Measurements from ENCODE around the gene DUSP1. TPM values are rescaled to one million over a fixed set of nuclear protein-coding genes. Genes with fewer than 3 reads are reported as not detected.
A peak's percentile ranks its signal among the peaks of the same experiment; 100 is the strongest.

DUSP1 gene
- total RNA-seq, 2 experiments from 2014 or later = 761 to 768 TPM

DNA sequence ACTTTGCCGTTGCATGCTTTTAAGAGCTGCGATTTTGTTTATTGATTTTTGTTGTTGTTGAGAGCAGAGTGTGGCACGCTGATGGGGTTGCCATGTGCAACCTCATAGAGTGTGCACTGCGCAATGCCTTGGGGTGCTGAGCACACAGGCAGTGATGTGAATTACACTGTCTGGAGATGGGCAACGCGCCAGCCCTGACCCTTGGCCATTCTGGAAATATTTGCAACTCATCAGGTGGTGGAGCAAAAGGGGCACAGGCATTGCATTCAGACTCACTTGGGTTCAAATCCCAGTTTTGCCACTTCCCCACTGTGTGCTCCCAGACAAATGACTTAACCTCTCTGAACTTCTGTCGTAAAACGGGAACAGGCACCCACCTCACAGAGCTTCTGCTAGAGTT lies 25.6 kb downstream of the DUSP1 start:
- ChIA-PET CTCF (no interaction called here), POLR2A (no interaction called here)
- intact Hi-C loops (cut with DNase I, micrococcal nuclease) = no loop called here
- Mint-ChIP-seq H3K4me1 (ENCODE audit: low read depth) (no peaks in the 10 kb centered on the region), H3K9me3 (no peaks in the 10 kb centered on the region), H3K36me3 (ENCODE audit: low read depth) (no peaks in the 10 kb centered on the region), H3K27ac (no peak overlapping the region), H3K27me3 (no peaks in the 10 kb centered on the region), H3K4me3 (no peak overlapping the region)
- H3K27ac ChIP-seq (ENCODE audit: low read depth in 1 of 2, low read length in 2 of 2) = no peak overlapping the region
- no peaks in the 10 kb centered on the region for H3K36me3 ChIP-seq (ENCODE audit: insufficient read depth, low read length)
- DNase-seq (no peak), ATAC-seq (ENCODE audit: poor library complexity) (no peak)
- H3K9me3 ChIP-seq (ENCODE audit: control insufficient read depth in 1 of 2, insufficient read depth in 1 of 2, low read length in 2 of 2) = peaks cover 3 to 9% of the 10 kb centered on the region in 2 experiments
- no peaks in the 10 kb centered on the region for H3K27me3 ChIP-seq (ENCODE audit: control insufficient read depth in 1 of 2, insufficient read depth in 2 of 2, low read length in 2 of 2)
- H3K4me1 ChIP-seq (ENCODE audit: insufficient read depth, low read length) = peaks cover 13% of the 10 kb centered on the region
- no peak overlapping the region for H3K4me3 ChIP-seq (ENCODE audit: low read length)
- TF ChIP-seq, protein P1, sequence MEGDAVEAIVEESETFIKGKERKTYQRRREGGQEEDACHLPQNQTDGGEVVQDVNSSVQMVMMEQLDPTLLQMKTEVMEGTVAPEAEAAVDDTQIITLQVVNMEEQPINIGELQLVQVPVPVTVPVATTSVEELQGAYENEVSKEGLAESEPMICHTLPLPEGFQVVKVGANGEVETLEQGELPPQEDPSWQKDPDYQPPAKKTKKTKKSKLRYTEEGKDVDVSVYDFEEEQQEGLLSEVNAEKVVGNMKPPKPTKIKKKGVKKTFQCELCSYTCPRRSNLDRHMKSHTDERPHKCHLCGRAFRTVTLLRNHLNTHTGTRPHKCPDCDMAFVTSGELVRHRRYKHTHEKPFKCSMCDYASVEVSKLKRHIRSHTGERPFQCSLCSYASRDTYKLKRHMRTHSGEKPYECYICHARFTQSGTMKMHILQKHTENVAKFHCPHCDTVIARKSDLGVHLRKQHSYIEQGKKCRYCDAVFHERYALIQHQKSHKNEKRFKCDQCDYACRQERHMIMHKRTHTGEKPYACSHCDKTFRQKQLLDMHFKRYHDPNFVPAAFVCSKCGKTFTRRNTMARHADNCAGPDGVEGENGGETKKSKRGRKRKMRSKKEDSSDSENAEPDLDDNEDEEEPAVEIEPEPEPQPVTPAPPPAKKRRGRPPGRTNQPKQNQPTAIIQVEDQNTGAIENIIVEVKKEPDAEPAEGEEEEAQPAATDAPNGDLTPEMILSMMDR (IDR thresholded peaks at IDR 0.05) = no peak

DNA sequence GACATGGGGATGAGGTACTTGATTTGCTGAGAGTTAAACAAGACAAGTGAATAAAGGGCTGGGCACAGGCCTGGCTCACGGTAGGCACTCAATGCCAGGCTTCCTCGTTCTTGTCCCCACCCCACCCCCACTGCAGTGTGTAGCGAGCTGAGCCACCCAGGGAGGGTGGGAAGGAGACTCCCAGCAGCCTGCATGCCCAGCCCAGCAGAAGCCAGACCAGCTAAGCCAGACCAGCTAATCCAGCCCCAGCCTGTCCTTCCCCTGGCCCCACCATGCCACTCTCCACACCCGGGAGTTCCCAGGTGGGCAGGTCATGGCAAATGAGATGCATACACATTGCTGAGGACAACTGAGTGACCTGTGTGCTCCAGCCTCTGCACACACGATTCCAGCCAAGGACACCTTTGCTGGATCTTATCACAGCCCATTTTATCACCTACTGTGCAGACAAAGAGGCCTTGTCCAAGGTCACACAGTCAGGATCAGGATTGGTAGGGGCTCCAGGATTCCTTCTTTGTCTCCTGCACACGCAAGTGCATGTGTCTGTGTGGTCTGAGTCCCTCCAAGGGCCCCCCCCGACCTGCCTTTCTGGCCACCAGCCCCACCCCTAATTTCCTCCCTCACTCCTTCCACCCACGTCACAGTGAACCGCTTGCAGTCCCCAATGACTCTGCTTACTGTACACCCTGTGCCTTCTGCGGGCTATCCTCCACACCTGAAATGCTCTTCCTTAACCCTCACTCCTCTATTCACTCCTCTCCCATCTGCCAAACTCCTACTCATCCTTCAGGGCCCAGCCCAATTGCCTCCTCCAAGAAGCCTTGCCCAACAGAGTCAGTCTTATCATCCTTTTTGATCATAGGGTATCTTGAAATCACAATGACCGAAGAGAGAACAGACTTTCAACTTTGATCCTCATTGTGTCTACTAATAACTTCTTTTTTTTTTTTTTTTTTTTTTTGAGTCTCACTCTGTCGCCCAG lies 26.6 kb downstream of the DUSP1 start:
- Mint-ChIP-seq H3K9me3 (no peaks in the 10 kb centered on the region), H3K27me3 (no peaks in the 10 kb centered on the region), H3K4me3 (no peak overlapping the region), H3K4me1 (ENCODE audit: low read depth) (no peaks in the 10 kb centered on the region), H3K27ac (no peak overlapping the region), H3K36me3 (ENCODE audit: low read depth) (no peaks in the 10 kb centered on the region)
- intact Hi-C loops (cut with DNase I, micrococcal nuclease) = no loop called here
- Histone ChIP-seq H3K9me3 (ENCODE audit: control insufficient read depth in 1 of 2, insufficient read depth in 1 of 2, low read length in 2 of 2) (peaks cover 3 to 9% of the 10 kb centered on the region in 2 experiments), H3K27me3 (ENCODE audit: control insufficient read depth in 1 of 2, insufficient read depth in 2 of 2, low read length in 2 of 2) (no peaks in the 10 kb centered on the region), H3K27ac (ENCODE audit: low read depth in 1 of 2, low read length in 2 of 2) (no peak overlapping the region), H3K4me3 (ENCODE audit: low read length) (no peak overlapping the region), H3K4me1 (ENCODE audit: insufficient read depth, low read length) (peaks cover 13% of the 10 kb centered on the region), H3K36me3 (ENCODE audit: insufficient read depth, low read length) (no peaks in the 10 kb centered on the region)
- TF ChIP-seq, protein P1 (IDR thresholded peaks at IDR 0.05) = no peak
- CTCF ChIA-PET = no interaction called here
- DNase-seq = peak in 1 of 14 experiments; percentile 42
- ATAC-seq (ENCODE audit: poor library complexity) = no peak
- POLR2A ChIA-PET = no interaction called here

DNA sequence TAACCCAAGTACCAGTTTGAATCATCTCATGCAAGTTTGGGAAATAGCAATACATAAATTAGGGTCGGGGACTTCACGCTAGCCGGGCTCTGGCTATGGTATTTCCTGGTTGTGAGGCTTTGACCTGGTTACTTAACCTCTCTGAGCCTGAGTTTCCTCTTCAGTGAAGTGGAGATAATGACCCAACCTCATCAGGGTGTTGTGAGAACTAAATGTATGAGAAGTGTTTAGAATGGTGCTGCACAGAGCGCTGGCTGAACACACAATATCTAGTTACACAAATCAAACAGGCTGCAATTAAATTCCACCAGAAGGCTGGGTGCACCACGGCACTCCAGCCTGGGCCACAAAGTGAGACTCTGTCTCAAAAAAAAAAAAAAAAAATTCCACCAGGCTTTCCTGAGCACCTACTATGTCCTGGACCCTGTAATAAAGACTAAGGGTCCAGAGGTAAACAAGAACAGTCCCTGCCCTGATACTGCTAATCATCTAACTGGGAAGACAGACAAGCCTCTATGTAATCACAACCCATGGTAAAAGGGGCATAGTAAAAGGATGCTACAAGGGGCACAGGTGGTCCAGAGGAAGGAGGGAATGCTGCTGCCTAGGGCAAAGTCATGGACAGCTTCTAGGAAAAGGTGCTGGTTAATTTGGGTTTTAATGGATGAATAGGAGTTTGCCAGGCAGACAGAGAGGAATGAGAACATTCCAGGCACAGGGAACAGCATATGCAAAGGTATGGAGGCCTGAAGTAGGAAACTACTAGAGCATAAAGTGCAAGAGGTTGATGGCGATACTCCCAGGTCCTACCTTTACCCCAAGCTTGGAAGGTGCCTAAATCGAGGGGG lies 27.7 kb downstream of the DUSP1 start:
- no peaks in the 10 kb centered on the region for H3K27me3 Mint-ChIP-seq
- H3K36me3 ChIP-seq (ENCODE audit: insufficient read depth, low read length) = no peaks in the 10 kb centered on the region
- no peak overlapping the region for H3K4me3 ChIP-seq (ENCODE audit: low read length)
- H3K27me3 ChIP-seq (ENCODE audit: control insufficient read depth in 1 of 2, insufficient read depth in 2 of 2, low read length in 2 of 2) = no peaks in the 10 kb centered on the region
- CTCF ChIA-PET = no interaction called here
- H3K36me3 Mint-ChIP-seq (ENCODE audit: low read depth) = no peaks in the 10 kb centered on the region
- TF ChIP-seq, protein P1 (IDR thresholded peaks at IDR 0.05) = no peak
- H3K4me3 Mint-ChIP-seq = no peak overlapping the region
- H3K4me1 ChIP-seq (ENCODE audit: insufficient read depth, low read length) = peaks cover 13% of the 10 kb centered on the region
- intact Hi-C loops (cut with DNase I, micrococcal nuclease) = no loop called here
- POLR2A ChIA-PET = no interaction called here
- H3K4me1 Mint-ChIP-seq (ENCODE audit: low read depth) = no peaks in the 10 kb centered on the region
- no peak for DNase-seq
- no peak overlapping the region for H3K27ac Mint-ChIP-seq
- H3K9me3 Mint-ChIP-seq = no peaks in the 10 kb centered on the region
- ATAC-seq (ENCODE audit: poor library complexity) = no peak
- no peak overlapping the region for H3K27ac ChIP-seq (ENCODE audit: low read depth in 1 of 2, low read length in 2 of 2)
- H3K9me3 ChIP-seq (ENCODE audit: control insufficient read depth in 1 of 2, insufficient read depth in 1 of 2, low read length in 2 of 2) = peaks cover 3 to 5% of the 10 kb centered on the region in 2 experiments

Measured in CD4-positive, alpha-beta T cell (primary cell).